Cerebellar cortex (tissue), 1 donor: ENCODE measurements around the gene MSI2.

ENCODE experiments used
- DNase-seq: peaks from one replicate; pipeline ENCODE4 v3.0.0-alpha.2; 2015; ENCODE audit warnings: low spot score

Gene MSI2

GRCh38 chr17:57461082-57461481 is 204.8 kb downstream of the MSI2 start:
- DNase-seq: no peak

- no peak for DNase-seq
These were observed 205.8 kb downstream of the MSI2 start for GRCh38 chr17:57462007-57462579.

GRCh38 chr17:57463103-57463885 is 207.0 kb downstream of the MSI2 start:
- no peak for DNase-seq

GRCh38 chr17:57464191-57464864 is 208.0 kb downstream of the MSI2 start:
- DNase-seq: no peak

- no peak for DNase-seq
These were observed 209.3 kb downstream of the MSI2 start for GRCh38 chr17:57465610-57466009.

- no peak for DNase-seq
These were observed 209.7 kb downstream of the MSI2 start for GRCh38 chr17:57466017-57466471.

GRCh38 chr17:57466521-57466920 is 210.2 kb downstream of the MSI2 start:
- no peak for DNase-seq

- DNase-seq: no peak
These were observed 210.9 kb downstream of the MSI2 start for GRCh38 chr17:57467226-57467625.

- no peak for DNase-seq
These were observed 211.5 kb downstream of the MSI2 start for GRCh38 chr17:57467801-57468200.

GRCh38 chr17:57468932-57469775 is 212.8 kb downstream of the MSI2 start:
- DNase-seq: no peak

GRCh38 chr17:57470906-57471305 is 214.6 kb downstream of the MSI2 start:
- no peak for DNase-seq

- no peak for DNase-seq
These were observed 215.6 kb downstream of the MSI2 start for GRCh38 chr17:57471868-57472368.

- no peak for DNase-seq
These were observed 219.5 kb downstream of the MSI2 start for GRCh38 chr17:57475796-57476195.

- peak; percentile 45 for DNase-seq
These were observed 221.4 kb downstream of the MSI2 start for GRCh38 chr17:57477522-57478362.

GRCh38 chr17:57478478-57479250 is 222.3 kb downstream of the MSI2 start:
- no peak for DNase-seq

GRCh38 chr17:57480438-57481196 is 224.3 kb downstream of the MSI2 start:
- DNase-seq: peak; percentile 72

- no peak for DNase-seq
These were observed 225.6 kb downstream of the MSI2 start for GRCh38 chr17:57481910-57482391.

GRCh38 chr17:57482657-57483056 is 226.3 kb downstream of the MSI2 start:
- DNase-seq: no peak

- no peak for DNase-seq
These were observed 227.9 kb downstream of the MSI2 start for GRCh38 chr17:57484081-57484666.
